ENCODE data around the gene RBPJ.

Gene RBPJ

DNA sequence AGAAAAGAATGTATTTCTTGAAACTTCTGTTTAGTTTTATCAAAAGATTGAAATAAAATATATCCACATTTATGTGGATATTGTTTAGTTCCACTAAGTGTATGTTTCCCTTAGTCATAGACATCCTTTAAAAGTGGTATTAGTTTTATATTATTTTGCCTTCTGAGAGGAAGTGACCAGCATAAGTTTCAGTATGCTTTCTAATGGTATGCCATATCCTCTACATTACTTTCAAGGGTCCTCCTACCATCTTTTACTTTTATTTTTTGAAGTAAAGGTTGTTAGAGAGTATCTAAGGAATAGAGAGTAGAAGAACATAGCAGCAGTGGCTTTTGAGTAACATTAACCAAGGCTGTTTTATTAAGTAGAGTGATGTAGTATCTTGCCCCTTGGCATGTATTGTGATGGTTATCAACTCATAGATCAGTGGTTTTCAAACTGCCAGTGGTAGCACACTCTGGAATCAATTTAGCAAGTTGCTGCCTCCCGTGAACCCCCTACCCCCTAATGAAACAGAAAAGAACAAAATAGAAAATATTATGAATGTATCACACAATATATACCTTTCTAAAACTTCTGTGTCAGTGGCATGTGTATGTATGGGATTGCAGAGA, 44.8 kb downstream of the RBPJ start:
- TF ChIP-seq, protein P1, sequence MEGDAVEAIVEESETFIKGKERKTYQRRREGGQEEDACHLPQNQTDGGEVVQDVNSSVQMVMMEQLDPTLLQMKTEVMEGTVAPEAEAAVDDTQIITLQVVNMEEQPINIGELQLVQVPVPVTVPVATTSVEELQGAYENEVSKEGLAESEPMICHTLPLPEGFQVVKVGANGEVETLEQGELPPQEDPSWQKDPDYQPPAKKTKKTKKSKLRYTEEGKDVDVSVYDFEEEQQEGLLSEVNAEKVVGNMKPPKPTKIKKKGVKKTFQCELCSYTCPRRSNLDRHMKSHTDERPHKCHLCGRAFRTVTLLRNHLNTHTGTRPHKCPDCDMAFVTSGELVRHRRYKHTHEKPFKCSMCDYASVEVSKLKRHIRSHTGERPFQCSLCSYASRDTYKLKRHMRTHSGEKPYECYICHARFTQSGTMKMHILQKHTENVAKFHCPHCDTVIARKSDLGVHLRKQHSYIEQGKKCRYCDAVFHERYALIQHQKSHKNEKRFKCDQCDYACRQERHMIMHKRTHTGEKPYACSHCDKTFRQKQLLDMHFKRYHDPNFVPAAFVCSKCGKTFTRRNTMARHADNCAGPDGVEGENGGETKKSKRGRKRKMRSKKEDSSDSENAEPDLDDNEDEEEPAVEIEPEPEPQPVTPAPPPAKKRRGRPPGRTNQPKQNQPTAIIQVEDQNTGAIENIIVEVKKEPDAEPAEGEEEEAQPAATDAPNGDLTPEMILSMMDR (IDR thresholded peaks at IDR 0.05; ENCODE audit: low read depth, low read length) = no peak
- DNase-seq (ENCODE audit: extremely low read depth, low read depth) = no peak

DNA sequence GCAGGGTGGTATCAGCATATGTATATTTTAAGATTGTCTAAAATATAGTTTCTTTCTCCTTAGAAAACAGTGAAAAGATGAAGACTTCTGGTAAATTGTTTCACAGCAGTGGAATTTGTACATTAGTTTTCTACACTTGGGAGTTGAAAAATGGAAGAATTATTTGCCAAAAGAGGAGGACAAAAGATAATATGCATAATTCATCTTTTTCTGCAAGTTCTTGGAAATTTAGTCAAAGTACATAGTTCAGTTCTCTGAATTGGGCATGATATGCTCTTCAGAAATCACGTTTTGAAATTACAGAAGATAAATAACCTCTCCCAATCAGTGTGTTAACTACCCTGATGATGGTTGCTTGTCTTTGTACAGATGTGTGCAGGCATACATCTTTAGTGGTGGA, 47.0 kb downstream of the RBPJ start:
- TF ChIP-seq, protein P1 (IDR thresholded peaks at IDR 0.05; ENCODE audit: low read depth, low read length) = no peak
- DNase-seq (ENCODE audit: extremely low read depth, low read depth) = no peak

DNA sequence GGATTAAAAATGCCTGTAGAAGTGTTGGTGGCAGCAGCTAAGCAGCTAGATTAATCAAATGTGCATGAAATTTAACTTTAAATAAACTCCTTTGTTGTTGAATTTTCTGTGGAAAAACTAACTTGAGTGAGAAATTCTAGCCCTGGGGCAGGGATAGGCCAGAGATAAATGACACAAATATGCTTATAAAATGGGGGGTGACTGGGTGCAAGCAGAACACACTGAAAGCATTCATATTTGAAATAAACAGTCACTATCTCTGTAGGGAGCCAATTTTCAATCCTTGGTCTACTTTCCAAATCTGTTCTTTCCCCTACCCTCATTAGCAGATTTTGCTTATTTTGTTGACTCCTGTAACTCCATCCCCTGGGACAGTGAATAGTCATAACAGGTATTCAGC, 47.9 kb downstream of the RBPJ start:
- DNase-seq (ENCODE audit: extremely low read depth, low read depth) = no peak
- TF ChIP-seq, protein P1 (IDR thresholded peaks at IDR 0.05; ENCODE audit: low read depth, low read length) = no peak

DNA sequence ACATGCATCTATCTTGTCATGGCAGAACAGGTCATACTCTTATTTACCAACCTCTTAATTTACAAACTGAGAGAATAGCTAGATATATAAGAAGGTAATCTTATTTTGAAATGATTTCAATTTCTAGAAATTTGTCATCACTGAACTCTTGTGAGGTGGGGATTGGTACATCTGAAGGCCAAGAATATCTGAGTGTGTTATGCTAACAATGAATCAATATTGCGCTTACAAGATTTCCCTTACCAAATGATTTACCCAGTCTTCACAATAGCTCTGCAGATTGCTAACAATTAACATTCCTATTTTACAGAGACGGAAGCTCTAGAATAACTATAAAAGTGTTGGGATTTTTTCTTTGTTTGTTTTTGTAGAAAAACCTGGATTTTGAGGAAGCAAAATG, 48.3 kb downstream of the RBPJ start:
- no peak for DNase-seq (ENCODE audit: extremely low read depth, low read depth)
- TF ChIP-seq, protein P1 (IDR thresholded peaks at IDR 0.05; ENCODE audit: low read depth, low read length) = no peak

DNA sequence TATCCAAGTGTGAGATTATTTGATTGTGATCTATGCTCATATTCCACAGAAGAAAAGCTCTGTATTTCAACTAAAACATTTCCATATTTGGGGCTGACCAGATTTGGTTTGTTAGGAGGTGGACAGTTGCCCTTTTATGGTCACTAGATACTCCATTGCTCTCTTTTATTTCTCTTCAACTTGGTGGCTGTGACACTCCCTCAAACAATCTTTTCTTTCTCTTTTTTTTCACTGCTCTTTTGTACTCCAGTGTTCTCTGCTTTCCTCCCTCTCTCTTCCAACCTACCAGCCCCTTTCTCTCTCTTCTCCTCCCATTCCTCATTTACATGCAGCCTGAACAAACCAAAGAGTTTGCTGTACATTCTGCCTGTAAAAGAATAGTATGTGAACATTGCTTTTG, 48.8 kb downstream of the RBPJ start:
- TF ChIP-seq, protein P1 (IDR thresholded peaks at IDR 0.05; ENCODE audit: low read depth, low read length) = no peak
- DNase-seq (ENCODE audit: extremely low read depth, low read depth) = no peak

DNA sequence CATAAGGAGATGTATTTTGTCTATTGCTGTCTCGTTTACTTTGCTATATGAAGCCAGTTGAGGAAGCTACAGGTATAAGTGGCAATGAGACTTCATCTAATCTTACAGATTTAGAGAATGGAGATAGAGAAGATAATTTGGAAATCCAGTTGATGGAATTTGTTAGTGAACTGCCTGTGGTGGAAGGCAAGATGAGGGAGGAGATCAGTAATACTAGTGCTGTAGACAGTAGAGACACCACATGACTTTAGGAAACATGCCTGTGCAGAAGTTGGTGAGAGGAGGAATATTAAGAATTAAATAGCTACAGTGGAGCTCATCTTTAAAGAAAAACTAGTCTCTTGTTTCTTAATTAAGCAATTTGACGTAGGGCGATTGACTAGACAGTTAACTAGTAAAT, 51.3 kb downstream of the RBPJ start:
- TF ChIP-seq, protein P1 (IDR thresholded peaks at IDR 0.05; ENCODE audit: low read depth, low read length) = no peak
- no peak for DNase-seq (ENCODE audit: extremely low read depth, low read depth)

DNA sequence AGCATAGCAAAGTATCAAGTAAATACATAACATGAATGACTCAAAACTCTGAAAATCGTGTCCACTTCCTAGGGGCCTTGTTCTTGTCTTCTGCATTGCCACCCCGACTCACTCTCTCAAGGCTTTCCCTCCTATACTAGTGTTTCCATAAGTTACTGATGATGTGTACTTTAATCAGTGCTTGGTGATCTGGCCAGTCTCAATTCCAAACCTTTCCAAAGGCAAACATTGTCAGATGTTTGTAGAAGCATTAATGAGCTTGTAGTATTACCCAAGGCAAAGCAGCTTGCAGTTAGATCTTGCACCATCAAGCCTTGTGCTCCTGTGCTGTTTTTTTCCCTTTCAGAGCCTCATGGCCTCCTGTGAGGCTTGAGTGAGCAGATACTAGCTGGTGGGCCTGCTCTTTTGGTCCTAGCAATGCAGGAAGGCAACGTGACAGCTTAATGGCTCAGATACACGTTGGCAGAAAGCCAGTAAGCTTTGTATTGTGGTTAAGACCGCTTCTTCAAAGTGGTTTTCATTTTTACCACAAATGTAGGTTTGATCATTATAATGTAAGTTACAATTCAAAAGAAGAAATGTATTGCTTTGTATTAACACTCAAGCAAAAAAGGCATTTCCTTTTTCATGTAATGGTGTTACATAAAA, 51.8 kb downstream of the RBPJ start:
- TF ChIP-seq, protein P1 (IDR thresholded peaks at IDR 0.05; ENCODE audit: low read depth, low read length) = no peak
- no peak for DNase-seq (ENCODE audit: extremely low read depth, low read depth)

All from AG09319 (cell line).